HepG2 (cell line): Measurements from ENCODE around the gene GEMIN2. TPM values are rescaled to one million over a fixed set of nuclear protein-coding genes. Genes with fewer than 3 reads are reported as not detected.
A peak's percentile ranks its signal among the peaks of the same experiment; 100 is the strongest.

Experiments
- ARHGAP35 ChIP-seq: sonication (generic); formaldehyde crosslinking; IDR thresholded peaks from 2 replicates; pipeline ENCODE4 v1.9.0; 2022; ENCODE audit warnings: mild to moderate bottlenecking, inconsistent platforms, moderate library complexity, missing genetic modification reagents, borderline replicate concordance
- ARID2 ChIP-seq: sonication (generic); formaldehyde crosslinking; IDR thresholded peaks from 2 replicates; pipeline ENCODE4 v1.8.1; 2022; ENCODE audit warnings: mild to moderate bottlenecking, missing genetic modification reagents, borderline replicate concordance
- BRCA1 ChIP-seq: sonication (generic); formaldehyde crosslinking; IDR thresholded peaks from 2 replicates; pipeline ENCODE4 v1.4.0; 2020; ENCODE audit warnings: missing genetic modification reagents
- CENPT ChIP-seq: sonication (generic); formaldehyde crosslinking; IDR thresholded peaks from 2 replicates; pipeline ENCODE4 v1.8.0; 2022; ENCODE audit warnings: low read depth, mild to moderate bottlenecking, moderate library complexity, missing genetic modification reagents
- ETV6 ChIP-seq: sonication (generic); formaldehyde crosslinking; conservative IDR thresholded peaks from 2 replicates; pipeline ENCODE4 v1.4.0; 2020; ENCODE audit warnings: missing genetic modification reagents
- GTF2F1 ChIP-seq: fragments of 150-350 bp; IDR thresholded peaks from 2 replicates; pipeline ENCODE4 v1.6.1; 2014; ENCODE audit warnings: low read length
- GZF1 ChIP-seq: sonication (generic); formaldehyde crosslinking; IDR thresholded peaks from 2 replicates; pipeline ENCODE4 v1.5.1; 2020; ENCODE audit warnings: mild to moderate bottlenecking, missing genetic modification reagents
- JARID2 ChIP-seq: sonication (generic); formaldehyde crosslinking; IDR thresholded peaks from 2 replicates; pipeline ENCODE4 v1.8.1; 2023; ENCODE audit warnings: missing genetic modification reagents, inconsistent platforms; ENCODE audit not compliant: insufficient replicate concordance
- JUN ChIP-seq: sonication (generic); formaldehyde crosslinking; IDR thresholded peaks from 2 replicates; pipeline ENCODE4 v1.4.0; 2020; ENCODE audit warnings: mild to moderate bottlenecking, missing genetic modification reagents
- MEIS1 ChIP-seq: sonication (generic); formaldehyde crosslinking; IDR thresholded peaks from 2 replicates; pipeline ENCODE4 v1.9.0; 2021; ENCODE audit warnings: mild to moderate bottlenecking, missing genetic modification reagents, moderate library complexity, borderline replicate concordance
- MTA3 ChIP-seq: sonication (generic); formaldehyde crosslinking; IDR thresholded peaks from 2 replicates; pipeline ENCODE4 v1.4.0; 2020; ENCODE audit warnings: missing genetic modification reagents
- NR2F2 ChIP-seq: IDR thresholded peaks from 2 replicates; pipeline ENCODE4 v1.6.1; 2012; ENCODE audit warnings: low read depth, inconsistent platforms, borderline replicate concordance
- PITX1 ChIP-seq: sonication (generic); formaldehyde crosslinking; IDR thresholded peaks from 2 replicates; pipeline ENCODE4 v1.5.1; 2020; ENCODE audit warnings: mild to moderate bottlenecking, missing genetic modification reagents
- RELA ChIP-seq: sonication (generic); formaldehyde crosslinking; IDR thresholded peaks from 2 replicates; pipeline ENCODE4 v1.4.0; 2020; ENCODE audit warnings: missing genetic modification reagents
- RFX5 ChIP-seq: IDR thresholded peaks from 2 replicates; pipeline ENCODE4 v1.6.1; 2011; ENCODE audit warnings: low read depth, low read length, improper control_type of control experiment
- SAFB2 ChIP-seq: sonication (generic); formaldehyde crosslinking; IDR thresholded peaks from 2 replicates; pipeline ENCODE4 v1.5.1; 2020; ENCODE audit warnings: missing genetic modification reagents, low read depth, mild to moderate bottlenecking, borderline replicate concordance
- SETDB1 ChIP-seq: sonication (generic); formaldehyde crosslinking; IDR thresholded peaks from 2 replicates; pipeline ENCODE4 v1.5.1; 2020; ENCODE audit warnings: missing genetic modification reagents, mild to moderate bottlenecking, borderline replicate concordance
- ZKSCAN8 ChIP-seq: IDR thresholded peaks from 2 replicates; pipeline ENCODE4 v1.6.1; 2016; ENCODE audit warnings: borderline replicate concordance, missing genetic modification reagents, missing compliant biosample characterization
- ZNF562 ChIP-seq: sonication (generic); formaldehyde crosslinking; IDR thresholded peaks from 2 replicates; pipeline ENCODE4 v1.8.0; 2022; ENCODE audit warnings: missing genetic modification reagents, borderline replicate concordance
- ZNF788 ChIP-seq: sonication (generic); formaldehyde crosslinking; IDR thresholded peaks from 2 replicates; pipeline ENCODE4 v1.5.0; 2020; ENCODE audit warnings: mild to moderate bottlenecking, missing genetic modification reagents, borderline replicate concordance
- ZNF841 ChIP-seq: sonication (generic); formaldehyde crosslinking; IDR thresholded peaks from 2 replicates; pipeline ENCODE4 v1.8.1; 2023; ENCODE audit warnings: missing genetic modification reagents, borderline replicate concordance
- polyA plus RNA-seq, 8 experiments: library from polyadenylated mRNA; depleted of rRNA in 3 of 8; stranded (reverse) in 7 of 8; unstranded in 1 of 8; fragments of >200 nt; fragmentation: Illumina TruSeq in 4 of 8; extraction: Trizol in 4 of 8; gene quantifications; 2 replicates each; pipeline versions ENCODE4 v1.2.1 to v1.2.3, GENCODE V29; 2011 to 2016; ENCODE audit warnings: low read depth in 4 of 8, missing spikeins in 1 of 8, mixed read lengths in 1 of 8; ENCODE audit not compliant: insufficient read depth in 1 of 8
- total RNA-seq, 5 experiments: library from RNA; depleted of rRNA; stranded (reverse); fragments of >200 nt; fragmentation: Illumina TruSeq; extraction: Trizol; gene quantifications; 2 replicates each; pipeline ENCODE4 v1.2.3, GENCODE V29; 2016; ENCODE audit warnings: low read depth in 1 of 5
- TF ChIP-seq, protein P1 (sequence below): sonication (generic); formaldehyde crosslinking; conservative IDR thresholded peaks from 2 replicates; pipeline ENCODE4 v1.8.0; 2022; ENCODE audit warnings: mild to moderate bottlenecking, moderate library complexity, missing genetic modification reagents
- TF ChIP-seq, protein P2 (sequence below): sonication (generic); IDR thresholded peaks from 2 replicates; pipeline ENCODE4 v1.6.1; 2016; ENCODE audit warnings: low read depth, borderline replicate concordance
- TF ChIP-seq, protein P3 (sequence below): sonication (generic); formaldehyde crosslinking; conservative IDR thresholded peaks from 2 replicates; pipeline ENCODE4 v1.4.0; 2020; ENCODE audit warnings: missing genetic modification reagents

GEMIN2 gene
- total and polyA plus RNA-seq, 2 of the 13 experiments (the other 11 are each of a cell fraction or from before 2014, with no cell fraction given) = 54.8 to 110 TPM

DNA sequence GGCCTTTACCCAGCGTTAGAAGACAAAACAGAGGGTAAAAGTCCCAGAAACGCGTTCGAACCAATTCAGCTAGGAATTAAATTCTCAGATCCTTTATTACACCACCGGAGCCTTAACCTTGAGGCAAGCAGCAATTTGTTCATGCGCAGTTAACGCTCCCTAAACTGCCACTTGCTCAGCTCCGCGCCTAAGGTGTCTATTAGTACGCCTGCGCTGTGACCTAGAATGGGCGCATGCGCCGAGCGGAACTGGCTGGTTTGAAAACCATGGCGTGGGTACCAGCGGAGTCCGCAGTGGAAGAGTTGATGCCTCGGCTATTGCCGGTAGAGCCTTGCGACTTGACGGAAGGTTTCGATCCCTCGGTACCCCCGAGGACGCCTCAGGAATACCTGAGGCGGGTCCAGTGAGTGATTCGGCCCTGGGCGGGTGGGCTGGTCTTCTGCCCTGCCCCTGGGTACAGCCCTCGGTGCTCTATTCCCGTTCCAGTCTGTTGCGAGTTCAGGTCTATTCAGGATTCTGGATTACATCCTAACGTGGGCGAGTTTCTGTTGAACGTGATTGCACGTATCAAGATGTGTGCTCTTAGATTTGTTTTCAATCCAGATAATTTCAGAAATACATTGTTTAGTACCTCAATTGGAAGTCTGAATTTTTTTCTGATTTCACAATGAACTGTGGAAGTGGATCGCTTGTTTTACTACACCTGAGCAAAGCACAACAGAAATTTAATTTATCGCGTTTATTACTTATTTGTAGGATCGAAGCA lies at the start of gene GEMIN2 (continued):
- TF ChIP-seq MEIS1 (CRISPR knock-in tag) (peak; percentile 89), ZKSCAN8 (CRISPR knock-in tag) (peak; percentile 31; the same call in 1 of the 2 replicates), BRCA1 (CRISPR knock-in tag) (peak; percentile 98), ETV6 (CRISPR knock-in tag) (peak; percentile 93), SAFB2 (CRISPR knock-in tag) (peak; percentile 83; the same call in 1 of the 2 replicates), JARID2 (peak; percentile 86), MTA3 (CRISPR knock-in tag) (no peak), SETDB1 (CRISPR knock-in tag) (no peak), RELA (CRISPR knock-in tag) (peak; percentile 86; the same call in 1 of the 2 replicates), ZNF562 (CRISPR knock-in tag) (no peak), ARHGAP35 (CRISPR knock-in tag) (peak; percentile 90; the same call in 1 of the 2 replicates), JUN (no peak; the same call in 1 of the 2 replicates), ZNF788 (CRISPR knock-in tag) (peak; percentile 97; the same call in 1 of the 2 replicates), ZNF841 (CRISPR knock-in tag) (no peak), GTF2F1 (no peak), PITX1 (CRISPR knock-in tag) (peak; percentile 84), RFX5 (0 out of 2 replicates have a peak, but pooled peaks have one; percentile 25), GZF1 (peak; percentile 90; the same call in 1 of the 2 replicates), ARID2 (CRISPR knock-in tag) (peak; percentile 98; the same call in 1 of the 2 replicates), CENPT (CRISPR knock-in tag) (no peak), NR2F2 (no peak; the same call in 1 of the 2 replicates)
- TF ChIP-seq, protein P1, sequence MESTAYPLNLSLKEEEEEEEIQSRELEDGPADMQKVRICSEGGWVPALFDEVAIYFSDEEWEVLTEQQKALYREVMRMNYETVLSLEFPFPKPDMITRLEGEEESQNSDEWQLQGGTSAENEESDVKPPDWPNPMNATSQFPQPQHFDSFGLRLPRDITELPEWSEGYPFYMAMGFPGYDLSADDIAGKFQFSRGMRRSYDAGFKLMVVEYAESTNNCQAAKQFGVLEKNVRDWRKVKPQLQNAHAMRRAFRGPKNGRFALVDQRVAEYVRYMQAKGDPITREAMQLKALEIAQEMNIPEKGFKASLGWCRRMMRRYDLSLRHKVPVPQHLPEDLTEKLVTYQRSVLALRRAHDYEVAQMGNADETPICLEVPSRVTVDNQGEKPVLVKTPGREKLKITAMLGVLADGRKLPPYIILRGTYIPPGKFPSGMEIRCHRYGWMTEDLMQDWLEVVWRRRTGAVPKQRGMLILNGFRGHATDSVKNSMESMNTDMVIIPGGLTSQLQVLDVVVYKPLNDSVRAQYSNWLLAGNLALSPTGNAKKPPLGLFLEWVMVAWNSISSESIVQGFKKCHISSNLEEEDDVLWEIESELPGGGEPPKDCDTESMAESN = peak; percentile 96
- TF ChIP-seq, protein P2, sequence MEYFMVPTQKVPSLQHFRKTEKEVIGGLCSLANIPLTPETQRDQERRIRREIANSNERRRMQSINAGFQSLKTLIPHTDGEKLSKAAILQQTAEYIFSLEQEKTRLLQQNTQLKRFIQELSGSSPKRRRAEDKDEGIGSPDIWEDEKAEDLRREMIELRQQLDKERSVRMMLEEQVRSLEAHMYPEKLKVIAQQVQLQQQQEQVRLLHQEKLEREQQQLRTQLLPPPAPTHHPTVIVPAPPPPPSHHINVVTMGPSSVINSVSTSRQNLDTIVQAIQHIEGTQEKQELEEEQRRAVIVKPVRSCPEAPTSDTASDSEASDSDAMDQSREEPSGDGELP = no peak; the same call in 1 of the 2 replicates
- TF ChIP-seq, protein P3, sequence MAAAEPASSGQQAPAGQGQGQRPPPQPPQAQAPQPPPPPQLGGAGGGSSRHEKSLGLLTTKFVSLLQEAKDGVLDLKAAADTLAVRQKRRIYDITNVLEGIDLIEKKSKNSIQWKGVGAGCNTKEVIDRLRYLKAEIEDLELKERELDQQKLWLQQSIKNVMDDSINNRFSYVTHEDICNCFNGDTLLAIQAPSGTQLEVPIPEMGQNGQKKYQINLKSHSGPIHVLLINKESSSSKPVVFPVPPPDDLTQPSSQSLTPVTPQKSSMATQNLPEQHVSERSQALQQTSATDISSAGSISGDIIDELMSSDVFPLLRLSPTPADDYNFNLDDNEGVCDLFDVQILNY (CRISPR knock-in tag) = peak; percentile 69
